ENCODE data around the gene SMPD2. TPM values are rescaled to one million over a fixed set of nuclear protein-coding genes. Genes with fewer than 3 reads are reported as not detected.

SMPD2 gene
- total RNA-seq, 1 experiment from 2014 or later: 14.7 TPM

GRCh38 chr6:109490713-109491112 lies 50.2 kb downstream of the SMPD2 start:
- Histone ChIP-seq H3K36me3 (ENCODE audit: control insufficient read depth in 1 of 2, insufficient read depth in 2 of 2, low read length in 2 of 2) (no peaks in the 10 kb centered on the region), H3K4me1 (ENCODE audit: control insufficient read depth in 1 of 2, insufficient read depth in 2 of 2, low read length in 2 of 2) (no peaks in the 10 kb centered on the region), H3K27me3 (ENCODE audit: insufficient read depth, low read length) (no peaks in the 10 kb centered on the region), H3K9ac (ENCODE audit: low read length) (no peak overlapping the region), H4K20me1 (ENCODE audit: insufficient read depth) (no peaks in the 10 kb centered on the region), H3K4me2 (ENCODE audit: low read length) (no peak overlapping the region), H3K9me2 (ENCODE audit: insufficient read depth) (no peaks in the 10 kb centered on the region), H2AFZ (ENCODE audit: low read depth, low read length, poor library complexity, severe bottlenecking) (no peak overlapping the region), H3K27ac (ENCODE audit: low read depth, low read length) (no peak overlapping the region), H3K9me3 (ENCODE audit: control insufficient read depth in 1 of 2, insufficient read depth in 1 of 2, low read depth in 1 of 2, low read length in 2 of 2) (no peaks in the 10 kb centered on the region), H3K4me3 (replicated peaks in 1 of 2; ENCODE audit: low read depth in 1 of 2, low read length in 2 of 2) (no peak overlapping the region), H3K79me2 (ENCODE audit: insufficient read depth, low read length) (no peaks in the 10 kb centered on the region)
- ChIA-PET RAD21 (ENCODE audit: low non-redundant PET in 1 of 2, low total read pairs in 2 of 2, uncharacterized antibody in 2 of 2, unreplicated experiment in 2 of 2) (no interaction called here), CTCF (no interaction called here), POLR2A (no interaction called here)
- no peak for DNase-seq (ENCODE audit: low read depth, low spot score)
- BruUV-seq (replicated peaks): no TSS peak
- no peak for TF ChIP-seq POLR2A (IDR thresholded peaks at IDR 0.05; ENCODE audit: borderline replicate concordance, extremely low read depth, insufficient read depth, insufficient read length)
- TF ChIP-seq EZH2 (IDR thresholded peaks at IDR 0.05): no peak
- no peak for TF ChIP-seq ZNF274 (IDR thresholded peaks at IDR 0.05; ENCODE audit: low read depth, low read length)
- no peak for TF ChIP-seq ZBTB33 (IDR thresholded peaks at IDR 0.05; ENCODE audit: extremely low read depth, insufficient replicate concordance, low read length)
- no peak for TF ChIP-seq ELF1 (IDR thresholded peaks at IDR 0.05; ENCODE audit: borderline replicate concordance, low read depth)
- no peak for TF ChIP-seq MAX (IDR thresholded peaks at IDR 0.05)
- TF ChIP-seq ATF3 (IDR thresholded peaks at IDR 0.05): no peak
- TF ChIP-seq JUND (IDR thresholded peaks at IDR 0.05): no peak
- TF ChIP-seq CTCF (IDR thresholded peaks at IDR 0.05 in 2 of 3, conservative IDR thresholded peaks at IDR 0.05 in 1 of 3; ENCODE audit: borderline replicate concordance in 1 of 3, insufficient read depth in 1 of 3, low read depth in 2 of 3, low read length in 2 of 3): no peak
- no peak for TF ChIP-seq SIN3A (IDR thresholded peaks at IDR 0.05; ENCODE audit: low read depth)
- no peak for TF ChIP-seq POLR2AphosphoS5 (IDR thresholded peaks at IDR 0.05; ENCODE audit: low read depth, low read length)
- TF ChIP-seq EGR1 (IDR thresholded peaks at IDR 0.05; ENCODE audit: low read depth): no peak
- TF ChIP-seq YY1 (IDR thresholded peaks at IDR 0.05; ENCODE audit: extremely low read depth, insufficient replicate concordance, low read depth, low read length): no peak
- TF ChIP-seq ZFX (IDR thresholded peaks at IDR 0.05): no peak
- TF ChIP-seq TCF7L2 (IDR thresholded peaks at IDR 0.05; ENCODE audit: borderline replicate concordance, extremely low read depth, insufficient read depth, insufficient read length): no peak
- no peak for TF ChIP-seq RAD21 (IDR thresholded peaks at IDR 0.05; ENCODE audit: low read depth)
- ATAC-seq: no peak
- intact Hi-C loops (cut with micrococcal nuclease): no loop called here

Data from HCT116 (cell line).